Stimulated activated CD4-positive, alpha-beta T cell treated with anti-CD3 and anti-CD28 coated beads, Interleukin-15, amount 100 ng/mL, for 48 hours (primary cell): ENCODE measurements around the gene SDHB.
"Not testable (repeated sequence)": the region's sequence is repeated elsewhere in the genome, so short reads cannot be mapped to it uniquely, and the experiment has no call there.

Experiments
- DNase-seq, 2 donors: peaks; one replicate each; pipeline ENCODE4 v3.0.0-alpha.2; 2020; ENCODE audit warnings: low read depth in 2 of 2

SDHB gene

GRCh38 chr1:17075470-17076255 is 21.8 kb upstream of the SDHB start:
- no peak for DNase-seq

GRCh38 chr1:17071794-17072193 is 18.0 kb upstream of the SDHB start:
- no peak for DNase-seq

- no peak for DNase-seq
Observed at GRCh38 chr1:17070163-17070525, 16.3 kb upstream of the SDHB start.

GRCh38 chr1:17069452-17070162 is 15.8 kb upstream of the SDHB start:
- no peak for DNase-seq

GRCh38 chr1:17068789-17069188 is 15.0 kb upstream of the SDHB start:
- DNase-seq, result no peak

- DNase-seq, result no peak
Observed at GRCh38 chr1:17067465-17068240, 13.8 kb upstream of the SDHB start.

GRCh38 chr1:17067069-17067426 is 13.2 kb upstream of the SDHB start:
- no peak for DNase-seq

GRCh38 chr1:17066361-17067068 is 12.7 kb upstream of the SDHB start:
- no peak for DNase-seq

GRCh38 chr1:17065666-17066065 is 11.8 kb upstream of the SDHB start:
- DNase-seq, result no peak

GRCh38 chr1:17062751-17063150 is 8.9 kb upstream of the SDHB start:
- not testable (repeated sequence) for DNase-seq

GRCh38 chr1:17061892-17062291 is 8.1 kb upstream of the SDHB start:
- DNase-seq, result no peak

GRCh38 chr1:17061486-17061885 is 7.7 kb upstream of the SDHB start:
- no peak for DNase-seq

- DNase-seq, result no peak
Observed at GRCh38 chr1:17060306-17060749, 6.5 kb upstream of the SDHB start.

GRCh38 chr1:17059391-17060305 is 5.8 kb upstream of the SDHB start:
- DNase-seq, result peak in 1 of 2 donors; percentile 12

GRCh38 chr1:17056551-17056950 is 2.7 kb upstream of the SDHB start:
- DNase-seq, result no peak

- DNase-seq, result no peak
Observed at GRCh38 chr1:17055801-17056200, 2.0 kb upstream of the SDHB start.

GRCh38 chr1:17053086-17053684 is 647 bp downstream of the SDHB start:
- DNase-seq, result no peak

GRCh38 chr1:17052641-17053040 is 1.2 kb downstream of the SDHB start:
- no peak for DNase-seq

GRCh38 chr1:17052038-17052437 is 1.8 kb downstream of the SDHB start:
- DNase-seq, result no peak

GRCh38 chr1:17047924-17048323 is 5.9 kb downstream of the SDHB start:
- no peak for DNase-seq

GRCh38 chr1:17046334-17046657 is 7.5 kb downstream of the SDHB start:
- DNase-seq, result no peak
